HFFc6 (cell line): ENCODE measurements around the gene SHB. TPM values are rescaled to one million over a fixed set of nuclear protein-coding genes. Genes with fewer than 3 reads are reported as not detected.

Source experiments
- DNase-seq: peaks from one replicate; pipeline ENCODE4 v3.0.0-alpha.2; 2018
- H3K27ac Mint-ChIP-seq: 2 replicates; pipeline ENCODE4 v1.8.0; 2020; ENCODE audit warnings: mild to moderate bottlenecking, mixed read lengths
- H3K27me3 Mint-ChIP-seq: 2 replicates; pipeline ENCODE4 v1.8.0; 2021; ENCODE audit warnings: mild to moderate bottlenecking, moderate library complexity, mixed read lengths; ENCODE audit not compliant: insufficient read depth
- H3K36me3 Mint-ChIP-seq: 2 replicates; pipeline ENCODE4 v1.8.0; 2021; ENCODE audit warnings: low read depth, mixed read lengths
- H3K4me1 Mint-ChIP-seq: 2 replicates; pipeline ENCODE4 v1.8.0; 2020; ENCODE audit warnings: low read depth, mixed read lengths
- H3K4me3 Mint-ChIP-seq: 2 replicates; pipeline ENCODE4 v1.8.0; 2020; ENCODE audit warnings: mild to moderate bottlenecking, moderate library complexity, mixed read lengths
- H3K9me3 Mint-ChIP-seq: 2 replicates; pipeline ENCODE4 v1.8.0; 2020; ENCODE audit warnings: mild to moderate bottlenecking, mixed read lengths
- total RNA-seq, 6 experiments: library from RNA; stranded (reverse); fragmentation: NEBNext Ultra II Directional; extraction: Animal tissue kit (Norgen Biotek cat#: 25700); gene quantifications; 2 replicates in 1 of 6; 3 replicates in 5 of 6; pipeline ENCODE4 v1.2.3, GENCODE V29; 2021
- TF ChIP-seq, protein P1 (sequence below): fragments of 200-600 bp; sonication (generic); IDR thresholded peaks from 2 replicates; pipeline ENCODE4 v1.5.0; 2021; ENCODE audit warnings: antibody characterized with exemption, mild to moderate bottlenecking

SHB gene
- total RNA-seq, 6 experiments from 2014 or later, result 26.8 to 29.8 (median 28.6) TPM

DNA sequence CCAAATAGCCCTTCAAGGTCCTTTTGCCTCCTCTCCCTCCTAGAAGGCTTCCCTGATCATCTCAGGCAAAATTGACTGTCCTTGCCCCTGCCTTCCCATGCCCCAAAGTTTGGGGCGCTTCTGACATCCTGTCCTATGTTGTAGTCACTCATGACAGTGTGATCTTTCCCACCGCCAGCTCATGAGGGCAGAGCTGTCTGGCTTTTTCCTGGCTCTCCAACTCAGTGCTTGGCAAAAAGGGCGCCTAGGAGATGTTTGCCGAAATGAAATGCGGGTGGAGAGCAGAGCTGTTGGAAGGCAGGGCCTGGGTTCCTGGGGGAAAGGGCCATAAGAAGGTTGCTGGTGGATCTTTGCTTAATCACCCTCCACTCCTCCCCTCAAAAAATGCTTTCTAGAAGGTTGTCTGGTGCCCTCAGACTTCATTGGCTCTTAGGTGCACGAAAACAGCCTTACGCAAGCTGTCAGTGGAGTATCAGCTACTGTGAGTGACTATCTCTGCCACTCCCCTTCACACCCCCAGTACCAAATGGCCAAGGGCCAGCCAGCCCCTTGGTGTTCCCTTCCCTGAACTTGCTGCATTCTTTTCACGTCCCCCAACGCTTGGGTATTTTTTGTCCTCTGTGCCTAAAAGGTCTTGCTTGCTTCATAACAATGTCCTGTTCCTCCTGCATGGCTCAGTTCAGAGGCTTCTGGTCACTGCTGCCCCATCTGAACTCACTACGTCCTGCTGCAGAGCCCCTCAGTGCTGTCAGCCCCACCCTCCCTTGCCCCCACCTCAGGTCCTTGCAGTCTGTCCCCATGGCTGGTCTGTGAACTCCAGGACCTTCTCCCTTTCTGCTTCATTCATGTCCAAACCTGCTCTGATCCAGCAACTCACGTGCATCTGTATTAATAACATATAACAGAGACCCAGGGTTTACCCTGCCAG lies 162.5 kb downstream of the SHB start:
- H3K9me3 Mint-ChIP-seq, result no peaks in the 10 kb centered on the region
- H3K4me3 Mint-ChIP-seq, result no peak overlapping the region
- H3K4me1 Mint-ChIP-seq, result peaks cover 33% of the 10 kb centered on the region
- no peaks in the 10 kb centered on the region; the same call in 1 of the 2 replicates for H3K36me3 Mint-ChIP-seq
- H3K27me3 Mint-ChIP-seq, result peaks cover 8% of the 10 kb centered on the region
- TF ChIP-seq, protein P1, sequence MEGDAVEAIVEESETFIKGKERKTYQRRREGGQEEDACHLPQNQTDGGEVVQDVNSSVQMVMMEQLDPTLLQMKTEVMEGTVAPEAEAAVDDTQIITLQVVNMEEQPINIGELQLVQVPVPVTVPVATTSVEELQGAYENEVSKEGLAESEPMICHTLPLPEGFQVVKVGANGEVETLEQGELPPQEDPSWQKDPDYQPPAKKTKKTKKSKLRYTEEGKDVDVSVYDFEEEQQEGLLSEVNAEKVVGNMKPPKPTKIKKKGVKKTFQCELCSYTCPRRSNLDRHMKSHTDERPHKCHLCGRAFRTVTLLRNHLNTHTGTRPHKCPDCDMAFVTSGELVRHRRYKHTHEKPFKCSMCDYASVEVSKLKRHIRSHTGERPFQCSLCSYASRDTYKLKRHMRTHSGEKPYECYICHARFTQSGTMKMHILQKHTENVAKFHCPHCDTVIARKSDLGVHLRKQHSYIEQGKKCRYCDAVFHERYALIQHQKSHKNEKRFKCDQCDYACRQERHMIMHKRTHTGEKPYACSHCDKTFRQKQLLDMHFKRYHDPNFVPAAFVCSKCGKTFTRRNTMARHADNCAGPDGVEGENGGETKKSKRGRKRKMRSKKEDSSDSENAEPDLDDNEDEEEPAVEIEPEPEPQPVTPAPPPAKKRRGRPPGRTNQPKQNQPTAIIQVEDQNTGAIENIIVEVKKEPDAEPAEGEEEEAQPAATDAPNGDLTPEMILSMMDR, result no peak
- no peak for DNase-seq
- 0 out of 2 replicates have a peak overlapping the region, but pooled peaks have one; percentile 3 for H3K27ac Mint-ChIP-seq

DNA sequence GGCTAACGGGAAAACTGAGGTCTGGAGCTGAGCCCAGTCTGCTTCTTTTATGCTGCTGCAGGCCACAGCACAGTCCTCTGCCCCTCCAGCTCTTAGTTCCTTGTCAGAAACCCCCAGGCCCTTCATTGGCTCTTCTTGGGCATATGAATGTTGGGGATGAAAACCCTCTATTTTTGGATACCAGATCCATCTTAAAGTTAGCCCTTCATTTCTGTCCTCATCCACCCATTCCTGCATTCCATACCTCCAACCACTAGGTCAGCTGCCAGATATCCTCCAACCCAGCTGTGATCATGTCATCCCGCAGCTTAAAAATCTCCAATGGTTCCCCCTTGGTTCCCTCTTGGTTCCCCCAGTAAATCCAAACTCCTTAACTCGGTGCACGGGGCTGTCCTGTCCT lies 163.3 kb downstream of the SHB start:
- peaks cover 33% of the 10 kb centered on the region for H3K4me1 Mint-ChIP-seq
- H3K4me3 Mint-ChIP-seq, result no peak overlapping the region
- TF ChIP-seq, protein P1, result no peak
- H3K27ac Mint-ChIP-seq, result 0 out of 2 replicates have a peak overlapping the region, but pooled peaks have one; percentile 3
- no peaks in the 10 kb centered on the region for H3K9me3 Mint-ChIP-seq
- no peak for DNase-seq
- H3K36me3 Mint-ChIP-seq, result no peaks in the 10 kb centered on the region; the same call in 1 of the 2 replicates
- peaks cover 8% of the 10 kb centered on the region for H3K27me3 Mint-ChIP-seq

DNA sequence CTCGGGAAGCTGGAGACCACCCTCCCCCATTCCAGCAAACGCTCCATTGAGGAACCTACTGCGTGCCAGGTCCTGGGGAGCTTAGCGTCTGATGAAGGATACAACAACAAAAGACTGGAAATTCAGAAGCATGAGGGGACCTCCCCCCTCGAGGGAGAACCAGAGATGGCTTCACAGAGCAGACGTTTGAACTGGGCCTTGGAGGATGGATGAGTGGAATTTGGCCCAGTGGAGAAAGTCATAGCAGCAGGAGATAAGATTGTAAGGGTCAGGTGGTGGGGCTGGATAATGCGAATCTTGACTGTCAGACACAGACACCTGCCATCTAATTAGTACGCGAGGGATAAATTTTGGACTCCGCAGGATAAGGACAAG lies 163.9 kb downstream of the SHB start:
- Mint-ChIP-seq H3K4me1 (peaks cover 33% of the 10 kb centered on the region), H3K27ac (peak overlapping the region; percentile 86), H3K27me3 (peaks cover 7% of the 10 kb centered on the region), H3K9me3 (no peaks in the 10 kb centered on the region), H3K4me3 (peak overlapping the region; percentile 90), H3K36me3 (no peaks in the 10 kb centered on the region; the same call in 1 of the 2 replicates)
- TF ChIP-seq, protein P1, result no peak
- DNase-seq, result no peak

DNA sequence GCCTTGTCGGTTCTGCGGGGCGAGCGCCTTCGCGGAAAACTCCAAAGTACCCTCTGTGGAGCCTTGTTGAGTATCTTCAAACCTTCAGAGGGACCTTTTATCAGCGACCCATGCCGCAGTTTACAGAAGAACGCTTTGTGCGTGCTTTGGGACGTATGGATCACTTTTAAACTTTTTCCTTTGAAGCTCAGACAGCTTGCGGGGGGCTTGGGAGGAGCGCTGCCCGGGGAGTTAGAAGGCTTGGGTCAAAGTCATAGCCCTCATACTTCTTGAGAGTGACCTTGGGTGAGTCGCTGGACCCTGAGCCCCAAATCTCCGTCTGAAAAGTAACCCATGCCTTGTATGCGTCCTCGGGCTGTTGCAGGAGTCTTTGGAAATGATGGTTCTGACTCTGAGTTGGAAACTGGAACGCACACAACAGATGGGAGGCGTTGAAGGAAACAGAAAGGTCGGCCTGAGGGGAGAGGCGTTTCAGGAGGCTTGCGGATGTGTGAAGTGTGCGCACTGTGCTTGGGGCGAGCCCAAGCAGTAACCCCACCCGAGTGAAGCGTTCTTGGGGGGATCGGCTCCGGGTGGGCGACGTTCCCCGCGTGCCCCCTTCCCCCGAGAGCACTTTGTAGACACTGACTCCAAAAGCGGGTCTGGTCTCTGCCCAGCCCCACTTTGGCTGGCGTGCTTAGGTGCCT lies 164.4 kb downstream of the SHB start:
- H3K9me3 Mint-ChIP-seq, result no peaks in the 10 kb centered on the region
- H3K4me3 Mint-ChIP-seq, result peak overlapping the region; percentile 90
- no peaks in the 10 kb centered on the region; the same call in 1 of the 2 replicates for H3K36me3 Mint-ChIP-seq
- DNase-seq, result no peak
- H3K27me3 Mint-ChIP-seq, result peaks cover 5% of the 10 kb centered on the region; the same call in 1 of the 2 replicates
- TF ChIP-seq, protein P1, result peak; percentile 36
- H3K4me1 Mint-ChIP-seq, result peaks cover 33% of the 10 kb centered on the region
- peak overlapping the region; percentile 86 for H3K27ac Mint-ChIP-seq

DNA sequence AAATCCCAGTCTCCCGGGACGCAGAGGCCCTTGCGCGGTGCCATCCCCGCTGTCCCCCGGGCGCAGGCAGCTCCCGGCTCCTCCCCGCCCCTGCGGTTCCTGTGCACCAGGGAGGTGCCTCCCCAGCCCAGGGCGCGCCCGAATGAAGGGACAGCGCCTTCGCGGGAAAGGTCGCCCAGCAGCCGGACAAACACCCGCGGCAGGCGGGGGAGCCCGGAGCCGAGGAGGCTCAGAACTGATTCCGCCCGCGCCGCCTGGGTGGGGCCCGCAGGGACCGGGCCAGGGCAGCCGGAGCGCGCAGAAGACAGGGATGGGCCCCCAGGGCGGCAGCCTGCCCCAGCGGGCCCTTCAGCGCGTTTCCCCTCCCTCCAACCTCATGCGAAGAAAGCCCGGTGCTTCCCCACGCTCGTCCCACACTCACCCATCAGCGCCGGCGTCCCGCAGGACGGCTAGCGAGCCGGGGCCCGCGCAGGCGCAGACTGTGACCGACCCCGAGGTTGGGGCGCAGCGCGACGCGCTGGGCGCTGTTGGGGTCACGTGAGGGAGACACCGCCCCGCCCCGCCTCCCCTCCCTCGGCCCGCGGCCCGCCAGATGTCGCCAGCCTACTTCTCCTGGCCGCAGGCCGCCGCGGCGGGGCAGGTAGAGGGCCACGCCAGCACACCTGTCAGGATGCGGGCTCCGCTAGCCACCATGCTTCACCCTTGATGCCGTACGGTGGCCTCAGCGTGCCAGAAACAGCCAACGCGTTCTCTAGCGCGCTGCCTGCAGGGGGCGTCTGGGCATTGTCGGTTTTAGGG lies 165.2 kb downstream of the SHB start, which contains the start of gene SLC25A51:
Gene SLC25A51, minus strand, starts transcription at position 481 of the 798 bp plus-strand sequence. CDS start 15,577 bp downstream, outside the sequence.
- Mint-ChIP-seq H3K4me3 (peak within 1 kb of the TSS; percentile 90), H3K9me3 (no peaks in the 10 kb centered on the region), H3K27ac (peak within 1 kb of the TSS; percentile 86), H3K4me1 (peaks cover 37% of the 10 kb centered on the region), H3K36me3 (no peaks in the 10 kb centered on the region; the same call in 1 of the 2 replicates), H3K27me3 (peaks cover 5% of the 10 kb centered on the region; the same call in 1 of the 2 replicates)
- peak; percentile 89 for DNase-seq
- TF ChIP-seq, protein P1, result peak; percentile 95
